Lung (tissue), 12 donors: Measurements from ENCODE around the gene TBX2. TPM values are rescaled to one million over a fixed set of nuclear protein-coding genes. Genes with fewer than 3 reads are reported as not detected.

Source experiments
- ATAC-seq: fragments of 200-7000 bp; cut with Tn5 transposase; one replicate; pipeline ENCODE4 v1.9.1; 2020; ENCODE audit warnings: moderate number of reproducible peaks; ENCODE audit not compliant: insufficient read depth, low FRiP score
- DNase-seq, 3 donors: peaks; one replicate each; pipeline ENCODE4 v3.0.0-alpha.2; 2013 to 2017
- H3K27ac ChIP-seq, 2 donors: one replicate each; pipeline ENCODE4 v1.5.1; 2013; ENCODE audit warnings: mild to moderate bottlenecking in 2 of 2, moderate library complexity in 2 of 2, control low read depth in 1 of 2, inconsistent platforms in 1 of 2, low read depth in 1 of 2, low read length in 1 of 2
- H3K27me3 ChIP-seq, 3 donors: one replicate each; pipeline ENCODE4 v1.5.1; 2013; ENCODE audit warnings: low read length in 2 of 3; ENCODE audit not compliant: control insufficient read depth in 3 of 3, insufficient read depth in 3 of 3
- H3K36me3 ChIP-seq, 4 donors: one replicate each; pipeline ENCODE4 v1.5.1; 2013; ENCODE audit warnings: low read length in 4 of 4, mild to moderate bottlenecking in 1 of 4, moderate library complexity in 1 of 4; ENCODE audit not compliant: control insufficient read depth in 4 of 4, insufficient read depth in 4 of 4
- H3K4me1 ChIP-seq, 5 donors: one replicate each; pipeline ENCODE4 v1.5.1; 2013; ENCODE audit warnings: low read length in 5 of 5, mild to moderate bottlenecking in 2 of 5, moderate library complexity in 1 of 5; ENCODE audit not compliant: control insufficient read depth in 5 of 5, insufficient read depth in 5 of 5
- H3K4me3 ChIP-seq: one replicate; pipeline ENCODE4 v1.5.1; 2013; ENCODE audit warnings: mild to moderate bottlenecking, control low read depth, moderate library complexity
- H3K9ac ChIP-seq, 2 donors: one replicate each; pipeline ENCODE4 v1.5.1; 2013; ENCODE audit warnings: low read length in 2 of 2, control low read depth in 1 of 2; ENCODE audit not compliant: insufficient read depth in 1 of 2
- H3K9me3 ChIP-seq, 4 donors: one replicate each; pipeline ENCODE4 v1.5.1; 2013; ENCODE audit warnings: low read length in 3 of 4, mild to moderate bottlenecking in 1 of 4, moderate library complexity in 1 of 4; ENCODE audit not compliant: control insufficient read depth in 4 of 4, insufficient read depth in 3 of 4
- WGBS, 2 donors: extraction: QIAGEN DNeasy Blood & Tissue Kit; methylation state at CpG; one replicate each; pipeline ENCODE4 v1.1.7; 2013; 5-methylcytosine and 5-hydroxymethylcytosine counted together
- polyA plus RNA-seq, 2 donors: library from polyadenylated mRNA; stranded (reverse); fragments of 200-250 nt; gene quantifications; one replicate each; pipeline ENCODE4 v1.2.1, GENCODE V29; 2013
- total RNA-seq, 2 donors: library from RNA; depleted of rRNA in 1 of 2; stranded (reverse); fragments of >200 nt in 1 of 2; gene quantifications; one replicate each; pipeline ENCODE4 v1.2.1, GENCODE V29; 2014 to 2021
- TF ChIP-seq, protein P1 (sequence below): IDR thresholded peaks from 2 replicates; pipeline ENCODE4 v1.5.1; 2012; ENCODE audit warnings: mild to moderate bottlenecking; ENCODE audit errors: control extremely low read depth, extremely low read depth
- donor health status: control.
- donor health status: control.
- donor health status: Bipolar disorder and iron deficiency.
- donor health status: healthy.
- donor health status: DM: yes; HTN: yes; CAD: no.

The TBX2 gene
- total and polyA plus RNA-seq, 4 donors = 44.5 to 155 (median 79.2) TPM

DNA sequence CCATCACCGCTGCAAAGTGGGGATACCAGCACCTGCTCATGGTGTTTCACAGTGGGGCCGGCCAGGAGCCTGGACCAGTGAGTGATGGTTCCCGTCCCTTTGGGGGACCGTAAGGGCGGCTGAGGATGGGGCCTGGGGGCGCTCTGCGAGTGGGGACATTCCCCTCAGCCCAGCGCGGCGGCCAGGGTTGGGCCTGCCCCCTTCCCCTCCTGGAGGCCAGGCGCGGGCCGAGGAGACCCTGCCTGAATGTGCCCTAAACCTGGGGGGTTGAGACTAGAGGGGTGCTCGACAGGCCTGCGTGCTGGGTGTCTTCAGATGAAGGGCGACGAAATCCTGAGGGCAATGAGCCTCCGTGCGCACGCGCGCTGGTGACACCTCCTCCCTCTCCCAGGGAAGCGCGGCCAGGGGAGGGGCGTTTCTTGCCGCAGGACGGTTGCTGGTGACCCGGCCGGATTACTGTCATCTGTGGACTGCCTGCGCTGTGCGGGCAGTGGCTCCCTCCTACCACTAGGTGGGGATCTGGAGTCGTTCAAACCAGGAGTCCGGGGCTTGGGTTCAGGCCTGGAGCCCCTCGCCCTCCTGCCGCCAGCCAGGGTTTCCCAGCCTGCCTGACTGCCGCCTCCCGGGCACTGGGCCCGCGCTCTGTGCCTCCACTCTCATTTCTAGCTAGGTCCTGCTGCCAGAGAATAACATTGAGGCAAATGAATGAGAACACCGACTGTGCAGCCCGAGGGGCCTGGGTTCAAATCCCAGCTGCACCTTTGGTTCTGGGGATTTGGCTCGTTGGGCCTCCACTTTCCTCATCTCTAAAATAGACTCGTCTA is 17.1 kb downstream of the TBX2 start:
- H3K4me1 ChIP-seq = peaks cover 0 to 55% (median 21%) of the 10 kb centered on the region in 5 donors
- DNase-seq (peak; percentile 97), ATAC-seq (peak; percentile 65)
- H3K9me3 ChIP-seq = no peaks in the 10 kb centered on the region
- no peaks in the 10 kb centered on the region for H3K36me3 ChIP-seq
- H3K4me3 ChIP-seq = no peak overlapping the region
- peak overlapping the region in 1 of 2 donors; percentile 4 for H3K9ac ChIP-seq
- H3K27ac ChIP-seq = peak overlapping the region in 1 of 2 donors; percentile 70
- WGBS, 2 donors = 19 to 22% methylated on average over 43 of the region's 43 CpGs
- TF ChIP-seq, protein P1, sequence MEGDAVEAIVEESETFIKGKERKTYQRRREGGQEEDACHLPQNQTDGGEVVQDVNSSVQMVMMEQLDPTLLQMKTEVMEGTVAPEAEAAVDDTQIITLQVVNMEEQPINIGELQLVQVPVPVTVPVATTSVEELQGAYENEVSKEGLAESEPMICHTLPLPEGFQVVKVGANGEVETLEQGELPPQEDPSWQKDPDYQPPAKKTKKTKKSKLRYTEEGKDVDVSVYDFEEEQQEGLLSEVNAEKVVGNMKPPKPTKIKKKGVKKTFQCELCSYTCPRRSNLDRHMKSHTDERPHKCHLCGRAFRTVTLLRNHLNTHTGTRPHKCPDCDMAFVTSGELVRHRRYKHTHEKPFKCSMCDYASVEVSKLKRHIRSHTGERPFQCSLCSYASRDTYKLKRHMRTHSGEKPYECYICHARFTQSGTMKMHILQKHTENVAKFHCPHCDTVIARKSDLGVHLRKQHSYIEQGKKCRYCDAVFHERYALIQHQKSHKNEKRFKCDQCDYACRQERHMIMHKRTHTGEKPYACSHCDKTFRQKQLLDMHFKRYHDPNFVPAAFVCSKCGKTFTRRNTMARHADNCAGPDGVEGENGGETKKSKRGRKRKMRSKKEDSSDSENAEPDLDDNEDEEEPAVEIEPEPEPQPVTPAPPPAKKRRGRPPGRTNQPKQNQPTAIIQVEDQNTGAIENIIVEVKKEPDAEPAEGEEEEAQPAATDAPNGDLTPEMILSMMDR = peak; percentile 80
- peaks cover 0 to 4% (median 0%) of the 10 kb centered on the region in 3 donors for H3K27me3 ChIP-seq

DNA sequence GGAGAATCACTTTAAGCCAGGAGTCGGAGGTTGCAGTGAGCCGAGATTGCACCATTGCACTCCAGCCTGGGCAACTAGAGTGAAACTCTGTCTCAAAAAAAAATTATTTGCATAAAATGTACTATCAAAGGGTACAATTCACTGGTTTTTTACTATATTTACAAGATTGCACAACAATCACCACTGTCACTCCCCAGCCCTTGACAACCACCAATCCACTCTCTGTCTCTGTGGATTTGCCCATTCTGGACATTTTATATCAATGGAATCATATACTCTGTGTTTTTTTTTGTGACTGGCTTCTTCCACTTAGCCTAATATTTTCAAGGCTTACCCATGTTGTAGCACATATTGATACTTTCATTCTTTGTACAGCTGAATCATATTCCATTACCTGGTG is 18.8 kb downstream of the TBX2 start:
- no peak overlapping the region for H3K27ac ChIP-seq
- WGBS, 2 donors = 81 to 82% methylated on average over 2 of the region's 2 CpGs

GRCh38 chr17:61419496-61420046 is 19.9 kb downstream of the TBX2 start:
- Histone ChIP-seq H3K36me3 (no peaks in the 10 kb centered on the region), H3K9ac (no peak overlapping the region), H3K4me3 (no peak overlapping the region), H3K27ac (peak overlapping the region in 1 of 2 donors; percentile 51), H3K9me3 (no peaks in the 10 kb centered on the region), H3K4me1 (peaks cover 0 to 41% (median 21%) of the 10 kb centered on the region in 5 donors), H3K27me3 (peaks cover 0 to 4% (median 4%) of the 10 kb centered on the region in 3 donors)
- TF ChIP-seq, protein P1 = no peak
- 78 to 86% methylated on average over 8 of the region's 8 CpGs for WGBS, 2 donors
- DNase-seq = no peak
- no peak for ATAC-seq

More for the DNA sequence above, 18.8 kb downstream of the TBX2 start:
- Histone ChIP-seq H3K4me1 (peaks cover 0 to 50% (median 21%) of the 10 kb centered on the region in 5 donors), H3K9ac (no peak overlapping the region), H3K9me3 (no peaks in the 10 kb centered on the region), H3K4me3 (no peak overlapping the region), H3K27me3 (peaks cover 0 to 4% (median 4%) of the 10 kb centered on the region in 3 donors), H3K36me3 (no peaks in the 10 kb centered on the region)
- TF ChIP-seq, protein P1 = no peak
- ATAC-seq = no peak
- peak in 1 of 3 donors; percentile 18 for DNase-seq
